T47D (cell line): ENCODE measurements around the gene KRTAP10-7.

ENCODE experiments used
- DNase-seq, 2 experiments: peaks; one replicate each; pipeline versions ENCODE4 v3.0.0 to v3.0.0-alpha.2; 2011 to 2012; ENCODE audit warnings: low read depth in 1 of 2, low spot score in 1 of 2
- JUND ChIP-seq: IDR thresholded peaks from 2 replicates; pipeline ENCODE4 v1.6.1; 2012; ENCODE audit warnings: low read depth
- in situ Hi-C: cut with HindIII; loops from 2 replicates; pipeline ENCODE4 v1.10.0; 2016; ENCODE audit warnings: low sequenced_read_pairs, low pct_unique_long_range_greater_than_20kb

Gene KRTAP10-7

GRCh38 chr21:44612669-44613229 lies 12.4 kb downstream of the KRTAP10-7 start:
- no peak for TF ChIP-seq JUND
- DNase-seq, result no peak
- in situ Hi-C loops, result no loop called here

GRCh38 chr21:44613386-44614155 lies 13.2 kb downstream of the KRTAP10-7 start:
- no peak for DNase-seq
- no peak for TF ChIP-seq JUND
- in situ Hi-C loops, result no loop called here

GRCh38 chr21:44614161-44614631 lies 13.8 kb downstream of the KRTAP10-7 start:
- in situ Hi-C loops, result no loop called here
- DNase-seq, result no peak

GRCh38 chr21:44614961-44615391 lies 14.6 kb downstream of the KRTAP10-7 start:
- in situ Hi-C loops, result no loop called here
- no peak for TF ChIP-seq JUND
- DNase-seq, result no peak

More at GRCh38 chr21:44614161-44614631, 13.8 kb downstream of the KRTAP10-7 start:
- TF ChIP-seq JUND, result no peak

GRCh38 chr21:44615466-44615865 lies 15.1 kb downstream of the KRTAP10-7 start:
- no peak for DNase-seq
- in situ Hi-C loops, result no loop called here
- TF ChIP-seq JUND, result no peak

- TF ChIP-seq JUND, result no peak
- DNase-seq, result no peak
Measured at GRCh38 chr21:44615911-44616590, 15.7 kb downstream of the KRTAP10-7 start.

GRCh38 chr21:44616591-44616926 lies 16.2 kb downstream of the KRTAP10-7 start:
- no peak for TF ChIP-seq JUND
- in situ Hi-C loops, result no loop called here
- DNase-seq, result no peak

More at GRCh38 chr21:44615911-44616590, 15.7 kb downstream of the KRTAP10-7 start:
- in situ Hi-C loops, result no loop called here

GRCh38 chr21:44617071-44617501 lies 16.7 kb downstream of the KRTAP10-7 start:
- DNase-seq, result no peak
- in situ Hi-C loops, result no loop called here
- TF ChIP-seq JUND, result no peak

- in situ Hi-C loops, result no loop called here
- no peak for TF ChIP-seq JUND
- peak; percentile 21 to 68 for DNase-seq
Measured at GRCh38 chr21:44618504-44618903, 18.1 kb downstream of the KRTAP10-7 start.

GRCh38 chr21:44618909-44619308 lies 18.5 kb downstream of the KRTAP10-7 start:
- in situ Hi-C loops, result no loop called here
- peak in 1 of 2 experiments; percentile 29 for DNase-seq

GRCh38 chr21:44619886-44620285 lies 19.5 kb downstream of the KRTAP10-7 start:
- no peak for DNase-seq
- TF ChIP-seq JUND, result no peak
- in situ Hi-C loops, result no loop called here

More at GRCh38 chr21:44618909-44619308, 18.5 kb downstream of the KRTAP10-7 start:
- TF ChIP-seq JUND, result no peak

- in situ Hi-C loops, result no loop called here
- no peak for DNase-seq
- no peak for TF ChIP-seq JUND
Measured at GRCh38 chr21:44623575-44623974, 23.2 kb downstream of the KRTAP10-7 start.

GRCh38 chr21:44625756-44626155 lies 25.4 kb downstream of the KRTAP10-7 start:
- no peak for DNase-seq
- in situ Hi-C loops, result no loop called here
- TF ChIP-seq JUND, result no peak
